ENCODE measurements around the gene ADGRF3.
A peak's percentile ranks its signal among the peaks of the same experiment; 100 is the strongest.
"Not testable (repeated sequence)": the region's sequence is repeated elsewhere in the genome, so short reads cannot be mapped to it uniquely, and the experiment has no call there.

ADGRF3 gene

DNA sequence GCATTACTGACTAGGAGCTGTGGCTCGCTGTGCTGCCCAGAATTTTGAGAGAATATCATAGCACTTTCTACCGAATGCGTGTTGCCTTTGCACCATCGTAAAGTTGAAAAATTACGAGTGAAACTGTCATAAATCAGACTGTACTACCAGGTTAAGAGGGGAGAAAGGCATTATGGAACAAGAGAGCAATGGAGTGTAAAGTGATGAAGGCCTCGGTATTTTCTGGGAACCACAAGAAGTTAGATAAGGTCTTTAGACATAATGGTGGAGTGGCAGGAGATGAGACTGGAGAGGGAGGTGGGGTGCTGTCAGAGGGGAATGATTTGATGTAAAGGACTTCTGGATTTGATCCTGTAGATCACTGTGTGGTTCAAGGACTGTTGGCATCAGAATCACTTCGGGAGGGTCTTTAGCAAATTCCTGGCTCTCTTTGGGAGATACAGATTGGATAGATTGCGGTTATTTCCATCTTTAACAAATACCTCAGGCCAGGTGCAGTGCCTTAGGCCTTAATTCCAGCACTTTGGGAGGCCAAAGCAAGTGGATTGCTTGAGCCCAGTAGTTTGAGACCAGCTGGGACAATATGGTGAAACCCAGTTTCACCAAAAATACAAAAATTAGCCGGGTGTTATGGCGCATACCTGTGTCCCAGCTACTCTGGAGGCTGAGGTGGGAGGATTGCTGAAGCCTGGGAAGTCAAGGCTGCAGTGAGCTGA lies 4.9 kb upstream of the ADGRF3 start:
- DNase-seq: no peak

DNA sequence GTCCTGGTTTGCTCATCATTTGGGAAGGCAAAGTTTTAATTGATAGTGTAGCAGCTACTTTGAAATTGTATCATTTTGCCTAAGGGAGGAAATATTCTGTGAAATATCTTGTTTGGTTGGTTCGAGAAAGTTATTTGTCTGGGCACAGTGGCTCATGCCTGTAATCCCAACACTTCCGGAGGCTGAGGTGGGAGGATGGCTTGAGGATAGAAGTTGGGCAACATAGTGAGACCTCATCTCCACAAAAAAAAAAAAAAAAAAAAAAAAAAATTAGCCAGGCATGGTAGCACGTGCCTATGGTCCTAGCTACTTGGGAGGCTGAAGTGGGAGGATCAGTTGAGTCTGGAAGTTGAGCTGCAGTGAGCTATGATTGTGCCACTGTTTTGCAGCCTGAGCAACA lies 3.1 kb upstream of the ADGRF3 start:
- no peak for DNase-seq

DNA sequence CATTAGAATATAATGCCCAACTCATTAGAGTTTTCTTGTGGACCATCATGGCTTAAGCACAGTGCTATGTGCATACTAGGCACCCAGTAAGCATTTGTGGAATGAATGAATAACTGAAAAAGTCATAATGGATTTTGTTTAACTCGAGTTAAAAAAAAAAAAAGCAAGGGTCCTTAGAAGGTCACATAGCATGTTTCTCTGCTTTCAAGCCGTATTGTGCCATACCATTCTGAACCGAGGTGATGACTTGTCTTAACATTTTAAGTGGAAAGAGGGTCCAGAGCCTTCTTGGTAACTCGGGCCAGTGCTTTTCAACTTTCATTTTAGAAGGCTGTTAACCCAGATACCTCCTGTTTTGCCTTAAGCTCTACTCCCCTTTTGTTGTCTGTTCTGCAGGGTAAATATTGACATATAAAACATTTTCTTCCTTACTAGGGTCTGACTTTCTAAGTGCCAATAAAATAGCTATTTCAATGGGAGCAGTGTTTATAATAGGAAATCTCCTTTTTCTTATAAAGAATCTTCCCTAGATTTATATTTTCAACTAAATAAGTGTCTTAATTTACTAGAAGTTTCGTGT lies 787 bp upstream of the ADGRF3 start:
- no peak for DNase-seq

DNA sequence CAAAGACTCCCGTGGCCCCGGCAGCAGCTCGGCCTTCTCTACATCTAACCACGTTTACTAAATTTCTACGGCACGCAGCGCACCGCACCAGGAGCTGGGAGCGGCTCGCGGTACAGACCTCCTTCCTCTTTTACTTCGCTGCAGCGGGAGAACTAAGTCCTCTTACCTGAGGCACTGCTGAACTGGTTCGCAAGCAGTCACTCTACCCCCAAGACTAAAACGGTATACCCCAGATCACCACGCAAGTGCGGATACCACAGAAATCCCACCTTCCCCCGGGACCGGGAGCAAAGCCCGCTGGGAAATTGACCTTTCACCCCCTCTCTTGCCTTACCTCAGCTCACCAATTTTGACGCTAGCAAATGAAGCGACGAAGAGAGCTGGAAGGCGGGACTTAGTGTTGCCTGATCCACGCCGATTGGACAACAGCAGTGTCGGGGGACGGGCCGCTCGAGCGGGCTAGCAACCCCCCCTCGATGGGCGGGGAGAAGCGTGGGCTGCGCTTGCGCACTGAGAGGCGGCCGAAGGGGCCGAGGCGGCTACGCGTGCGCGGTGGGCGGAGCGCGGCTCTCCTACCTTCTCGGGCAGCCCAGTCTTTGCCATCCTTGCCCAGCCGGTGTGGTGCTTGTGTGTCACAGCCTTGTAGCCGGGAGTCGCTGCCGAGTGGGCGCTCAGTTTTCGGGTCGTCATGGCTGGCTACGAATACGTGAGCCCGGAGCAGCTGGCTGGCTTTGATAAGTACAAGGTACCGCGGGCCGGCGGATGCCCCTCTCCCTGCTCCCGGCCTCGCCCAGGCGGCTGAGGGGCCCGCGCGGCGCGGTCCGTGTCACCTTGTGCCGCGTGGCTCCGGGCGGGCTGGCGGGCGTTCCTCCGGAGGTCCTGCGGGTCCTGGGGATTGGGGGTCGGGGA lies 790 bp downstream of the ADGRF3 start, which contains the start of gene SELENOI:
Gene SELENOI, plus strand, starts transcription at position 599 of the 909 bp plus-strand sequence. Its CDS starts 90 bp downstream, at position 689.
- peak; percentile 100 for DNase-seq

DNA sequence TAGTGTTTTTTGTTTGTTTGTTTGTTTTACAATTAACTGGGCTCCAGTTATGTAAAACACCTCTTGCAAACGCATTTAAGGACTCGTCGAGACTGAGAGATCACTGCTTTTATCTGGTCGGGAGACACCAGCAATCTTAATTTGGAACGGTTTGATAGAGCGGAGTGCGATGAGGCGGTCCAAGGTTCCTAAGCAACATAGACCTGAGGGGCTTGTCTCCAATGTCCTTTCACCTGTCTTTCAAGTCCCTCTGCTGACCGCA lies 1.4 kb downstream of the ADGRF3 start:
- no peak for DNase-seq

DNA sequence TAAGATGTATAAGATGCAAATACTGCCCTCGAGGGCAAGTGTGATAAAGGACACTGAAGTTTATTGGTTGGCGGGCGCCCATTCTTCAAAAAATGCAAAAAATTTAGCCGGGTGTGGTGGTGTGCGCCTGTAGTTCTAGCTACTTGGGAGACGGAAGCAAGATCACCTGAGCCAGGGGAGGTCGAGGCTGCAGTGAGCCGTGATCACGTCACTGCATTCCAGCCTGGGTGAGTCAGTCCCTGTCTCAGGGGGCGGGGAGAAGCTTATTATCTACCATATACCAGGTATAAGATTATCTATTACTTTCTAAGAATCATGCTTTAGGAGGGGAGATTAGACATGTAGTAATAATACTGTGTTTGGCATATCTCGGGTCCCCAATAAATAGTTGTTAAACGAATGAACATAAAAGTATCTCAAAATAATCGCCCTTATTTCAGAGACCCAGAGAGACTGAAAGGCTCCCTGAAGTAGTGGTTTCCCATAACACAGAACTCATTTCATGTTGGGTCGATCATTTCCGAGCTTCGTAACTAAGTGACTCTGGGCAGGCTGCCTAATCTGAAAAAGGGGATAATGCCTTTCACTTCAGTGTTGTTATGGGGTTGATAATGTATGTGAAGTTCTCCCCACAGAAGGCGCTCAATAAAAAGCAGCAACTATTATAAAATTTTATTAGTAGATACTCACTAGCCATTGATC lies 1.9 kb downstream of the ADGRF3 start:
- no peak for DNase-seq

DNA sequence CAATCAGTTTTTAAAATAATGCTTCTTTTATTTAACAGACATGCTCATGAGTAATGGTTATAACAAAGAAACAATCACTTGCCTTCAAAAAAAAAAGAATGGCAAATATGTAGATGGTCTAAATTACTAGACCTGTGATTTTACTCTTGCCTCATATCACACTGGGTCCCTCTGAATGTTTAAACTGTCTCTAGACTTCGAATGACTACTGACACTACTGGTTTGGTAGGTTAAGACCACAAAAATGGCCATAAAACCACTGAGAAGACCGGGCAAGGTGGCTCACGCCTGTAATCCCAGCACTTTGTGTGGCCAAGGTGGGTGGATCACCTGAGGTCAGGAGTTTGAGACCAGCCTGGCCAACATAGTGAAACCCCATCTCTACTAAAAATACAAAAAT lies 5.8 kb downstream of the ADGRF3 start:
- DNase-seq: no peak

DNA sequence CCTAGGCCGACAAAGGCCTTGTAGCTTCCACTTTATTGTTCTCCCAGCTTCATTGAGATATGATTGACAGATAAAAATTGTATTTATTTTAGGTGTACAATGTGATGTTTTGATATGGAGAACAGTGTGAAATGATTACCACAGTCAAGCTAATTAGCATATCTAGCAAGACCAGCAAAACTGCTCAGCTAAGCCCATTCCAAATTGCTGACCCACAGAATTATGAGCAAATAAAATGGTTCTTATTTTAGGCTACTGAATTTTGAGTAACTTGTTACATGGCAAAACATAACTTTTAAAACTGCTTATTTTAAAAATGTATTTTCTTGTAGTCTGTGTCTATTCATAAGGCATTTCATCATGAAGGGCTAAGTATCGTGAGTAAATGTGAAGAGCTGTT lies 9.3 kb downstream of the ADGRF3 start:
- no peak for DNase-seq

DNA sequence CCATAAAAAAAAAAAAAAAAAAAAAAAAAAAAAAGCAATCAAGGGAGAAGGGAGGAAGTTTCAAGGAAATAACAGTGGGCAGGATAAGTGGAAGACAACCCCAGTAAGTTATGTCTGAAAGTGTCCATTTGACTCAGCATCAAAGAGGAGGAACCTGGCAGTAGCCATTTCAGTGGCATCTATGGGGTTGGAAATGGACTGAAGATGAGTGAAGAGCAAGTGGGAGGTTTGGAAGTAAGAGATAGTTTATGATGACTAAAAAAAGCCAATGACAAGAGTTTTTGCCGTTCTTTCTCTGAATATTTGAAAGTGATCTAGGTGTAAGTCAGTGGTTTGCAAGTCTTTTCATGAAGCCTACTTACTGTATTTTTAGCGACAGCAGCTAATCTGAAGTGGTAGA lies 9.9 kb downstream of the ADGRF3 start:
- no peak for DNase-seq

DNA sequence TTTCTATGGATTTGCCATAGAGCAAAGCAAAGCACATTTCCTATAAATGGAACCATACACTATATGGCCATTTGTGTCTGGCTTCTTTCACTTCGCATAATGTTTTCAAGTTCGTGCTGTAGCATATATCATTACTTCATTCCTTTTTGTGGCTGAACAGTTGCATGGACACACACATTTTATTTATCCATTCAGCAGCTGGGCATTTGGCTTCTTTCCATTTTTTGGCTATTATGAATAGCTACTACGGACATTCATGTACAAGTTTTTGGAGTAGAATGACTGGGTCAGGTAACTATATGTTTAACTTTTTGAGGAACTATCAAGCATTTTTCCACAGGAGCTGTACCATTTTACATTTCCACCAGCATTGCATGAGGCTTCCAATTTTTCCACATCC lies 11.4 kb downstream of the ADGRF3 start:
- DNase-seq: no peak

DNA sequence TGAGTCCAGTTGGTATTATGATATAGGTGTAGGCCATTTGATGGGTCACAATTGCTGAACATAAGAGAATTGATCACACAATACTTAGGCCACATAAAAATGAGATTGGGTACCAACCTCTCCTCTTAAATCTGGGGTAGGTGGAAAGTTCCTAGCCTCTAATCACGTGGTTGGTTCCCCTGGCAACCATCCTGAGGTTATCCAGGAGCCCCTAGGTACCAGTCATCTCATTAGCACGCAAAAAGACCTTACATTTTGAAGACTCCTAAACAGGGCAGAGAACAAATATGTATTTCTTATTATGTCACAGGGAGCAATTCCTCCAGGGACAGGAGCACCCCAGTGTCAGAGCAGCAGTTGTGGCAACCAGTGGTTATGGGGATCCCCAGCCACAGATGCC lies 13.3 kb downstream of the ADGRF3 start:
- no peak for DNase-seq

DNA sequence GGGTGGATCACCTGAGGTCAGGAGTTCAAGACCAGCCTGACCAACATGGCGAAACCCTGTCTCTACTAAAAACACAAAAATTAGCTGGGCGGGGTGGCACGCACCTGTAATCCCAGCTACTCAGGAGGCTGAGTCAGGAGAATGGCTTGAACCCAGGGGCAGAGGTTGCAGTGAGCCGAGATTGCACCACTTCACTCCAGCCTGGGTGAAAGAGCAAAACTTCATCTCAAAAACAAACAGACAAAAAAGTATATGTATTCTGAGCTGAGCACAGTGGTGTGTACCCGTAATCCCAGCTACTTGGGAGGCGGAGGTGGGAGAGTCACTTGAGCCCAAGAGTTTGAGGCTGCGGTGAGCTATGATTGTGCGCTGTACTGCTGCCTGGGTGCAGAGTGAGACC lies 15.3 kb downstream of the ADGRF3 start:
- DNase-seq: not testable (repeated sequence)

DNA sequence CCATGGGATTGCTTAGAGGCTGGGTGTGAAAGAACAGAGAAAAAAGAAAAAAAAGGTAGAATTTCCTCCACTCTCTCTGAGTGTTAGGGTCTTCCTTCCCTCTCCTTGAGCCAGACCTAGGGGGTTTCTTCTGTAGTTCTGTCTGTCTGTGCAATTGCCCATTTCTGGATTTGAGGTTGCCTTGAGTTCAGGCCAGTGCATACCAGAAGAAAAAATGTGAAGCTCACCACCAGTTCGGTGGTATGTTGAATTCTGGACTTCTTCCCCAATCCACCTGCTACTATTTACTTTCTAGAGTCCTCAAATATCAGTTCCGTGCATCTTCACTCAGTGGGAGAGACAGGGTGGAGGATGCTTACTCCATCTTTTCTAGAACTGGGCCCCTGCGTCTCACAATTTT lies 16.0 kb downstream of the ADGRF3 start:
- DNase-seq: no peak

DNA sequence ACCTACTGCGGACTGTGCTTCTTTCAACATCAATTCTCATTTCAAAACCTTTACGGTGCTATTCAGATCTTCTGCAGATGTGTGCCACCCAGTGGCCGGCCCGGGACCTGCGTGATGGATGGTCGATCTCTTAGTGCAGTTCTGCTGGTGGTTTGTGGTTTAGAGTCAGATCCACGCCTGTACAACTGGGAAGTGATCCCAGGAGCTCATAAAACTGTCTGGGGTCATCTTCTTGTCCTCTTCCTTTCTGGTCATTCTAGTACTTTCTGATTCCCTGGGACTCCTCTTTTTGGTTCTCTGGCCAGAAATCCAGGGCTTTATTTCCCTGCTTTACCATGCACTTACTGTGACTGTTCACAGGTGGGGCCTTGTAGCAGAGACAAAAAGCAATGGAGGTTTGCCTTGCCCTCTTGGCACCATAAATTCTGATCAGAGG lies 16.5 kb downstream of the ADGRF3 start:
- peak; percentile 72 for DNase-seq

DNA sequence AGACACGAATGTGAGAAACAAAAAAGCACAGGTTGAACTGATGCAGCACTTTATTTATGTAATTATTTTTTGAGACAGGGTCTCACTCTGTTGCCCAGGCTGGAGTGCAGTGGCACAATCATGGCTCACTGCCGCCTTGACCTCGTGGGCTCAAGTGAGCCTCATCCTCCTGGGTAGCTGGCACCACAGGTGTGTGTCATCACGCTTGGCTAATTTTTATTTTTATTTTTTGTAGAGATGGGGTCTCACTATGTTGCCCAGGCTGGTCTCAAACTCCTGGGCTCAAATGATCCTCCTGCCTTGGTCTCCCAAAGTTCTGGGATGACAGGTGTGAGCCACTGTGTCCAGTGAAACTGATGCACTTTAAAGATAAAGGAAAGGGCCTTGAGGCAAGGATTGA lies 17.5 kb downstream of the ADGRF3 start:
- DNase-seq: not testable (repeated sequence)

DNA sequence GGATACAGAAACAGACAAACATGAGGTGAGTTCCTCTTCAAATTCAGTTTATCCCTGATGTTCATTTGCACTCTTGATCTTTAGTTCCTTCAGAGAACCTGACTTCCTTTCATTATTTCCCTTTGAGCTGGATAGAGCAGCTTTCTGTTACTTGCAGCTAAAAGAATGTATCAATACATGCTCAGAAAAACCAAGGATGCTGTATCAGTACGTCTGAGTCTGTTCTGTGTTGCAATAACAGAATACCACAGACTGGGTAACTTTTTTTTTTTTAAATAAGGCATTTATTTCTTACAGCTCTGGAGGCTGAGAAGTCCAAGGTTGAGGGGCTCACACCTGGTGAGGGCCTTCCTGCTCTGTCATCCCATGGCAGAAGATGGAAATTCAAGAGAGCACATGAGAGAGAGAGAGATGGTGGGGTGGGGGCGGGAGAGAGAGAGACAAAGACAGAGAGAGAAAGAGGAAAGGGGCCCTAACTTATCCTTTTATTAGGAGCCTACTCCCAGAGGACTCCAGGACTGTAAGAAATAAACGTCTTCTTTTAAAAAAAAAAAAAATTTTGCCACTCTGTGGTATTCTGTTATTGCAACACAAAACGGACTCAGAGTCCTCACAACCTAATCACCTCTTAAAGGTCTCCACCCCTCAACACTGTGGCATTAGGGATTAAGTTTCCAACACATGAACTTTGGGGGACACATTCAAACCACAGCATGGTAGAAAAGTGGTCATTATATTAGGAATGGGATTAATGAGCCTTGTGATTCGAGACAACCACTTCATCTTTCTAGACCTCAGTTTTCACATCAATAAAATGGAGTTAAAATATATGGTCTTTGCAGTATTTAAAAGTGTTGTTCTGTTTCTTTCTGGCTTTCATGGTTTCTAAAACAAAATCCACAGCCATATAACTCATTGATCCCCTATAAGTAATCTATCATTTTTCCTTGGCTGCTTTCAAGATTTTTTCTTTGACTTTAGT lies 19.0 kb downstream of the ADGRF3 start:
- no peak for DNase-seq

DNA sequence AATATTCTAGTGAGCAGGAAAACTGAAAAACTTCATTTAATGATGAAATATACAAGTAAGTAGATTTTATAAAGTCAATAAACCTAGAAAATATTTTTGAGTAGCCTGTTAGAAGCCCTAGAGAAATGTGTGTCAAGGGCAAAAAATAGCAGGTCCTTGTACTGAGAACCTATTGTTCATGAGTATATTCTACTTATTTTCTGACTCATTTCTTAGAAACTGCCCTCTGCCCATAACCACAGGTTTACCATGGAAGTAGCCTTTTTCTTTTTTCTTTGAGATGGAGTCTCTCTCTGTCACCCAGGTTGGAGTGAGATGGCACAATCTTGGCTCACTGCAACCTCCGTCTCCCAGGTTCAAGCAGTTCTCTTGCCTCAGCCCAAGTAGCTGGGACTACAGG lies 20.1 kb downstream of the ADGRF3 start:
- DNase-seq: no peak

DNA sequence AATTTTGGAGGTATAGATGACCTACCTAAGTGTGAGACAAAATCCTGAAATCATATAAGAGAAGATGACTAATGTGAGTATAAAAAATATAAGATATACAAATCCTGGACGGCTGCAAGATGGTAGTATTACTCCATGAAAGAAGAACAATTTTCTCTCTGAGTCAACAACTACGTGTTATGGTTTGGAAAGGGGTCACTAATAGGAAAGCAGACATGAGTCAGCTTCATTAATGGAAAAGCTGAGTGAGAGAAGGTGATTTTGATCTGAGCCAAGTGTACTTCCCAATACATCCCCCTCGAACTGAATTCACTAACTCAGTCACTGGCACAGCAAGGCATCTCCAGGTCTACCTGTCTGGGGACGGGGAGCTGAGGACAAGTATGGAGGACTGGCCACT lies 20.7 kb downstream of the ADGRF3 start:
- no peak for DNase-seq

DNA sequence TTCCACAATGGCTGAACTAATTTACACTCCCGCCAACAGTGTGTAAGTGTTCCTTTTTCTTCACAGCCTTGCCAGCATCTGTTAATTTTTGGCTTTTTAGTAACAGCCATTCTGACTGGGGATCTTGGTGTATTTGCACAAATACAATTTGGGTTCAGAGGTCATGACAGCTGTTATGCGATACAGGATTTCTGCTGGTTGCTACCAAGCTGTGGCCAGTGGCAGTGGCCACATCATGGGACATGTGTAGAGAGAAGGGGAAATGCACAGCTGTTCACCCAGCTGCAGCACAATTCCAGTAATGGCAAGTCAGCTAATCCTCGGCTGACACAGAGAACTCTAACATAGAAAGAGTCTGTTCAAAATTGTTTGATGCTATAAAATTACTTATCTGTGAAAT lies 21.7 kb downstream of the ADGRF3 start:
- no peak for DNase-seq

DNA sequence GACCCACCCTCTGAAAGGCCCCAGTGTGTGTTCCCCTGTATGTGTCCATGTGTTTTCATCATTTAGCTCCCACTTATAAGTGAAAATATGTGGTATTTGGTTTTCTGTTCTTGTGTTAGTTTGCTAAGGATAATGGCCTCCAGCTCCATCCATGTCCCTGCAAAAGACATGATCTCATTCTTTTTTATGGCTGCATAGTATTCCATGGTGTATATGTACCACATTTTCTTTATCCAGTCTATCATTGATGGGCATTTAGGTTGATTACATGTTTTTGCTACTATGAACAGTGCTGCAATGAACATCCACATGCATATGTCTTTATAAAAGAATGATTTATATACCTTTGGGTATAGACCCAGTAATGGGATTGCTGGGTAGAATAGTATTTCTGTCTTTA lies 22.1 kb downstream of the ADGRF3 start:
- DNase-seq: not testable (repeated sequence)

DNA sequence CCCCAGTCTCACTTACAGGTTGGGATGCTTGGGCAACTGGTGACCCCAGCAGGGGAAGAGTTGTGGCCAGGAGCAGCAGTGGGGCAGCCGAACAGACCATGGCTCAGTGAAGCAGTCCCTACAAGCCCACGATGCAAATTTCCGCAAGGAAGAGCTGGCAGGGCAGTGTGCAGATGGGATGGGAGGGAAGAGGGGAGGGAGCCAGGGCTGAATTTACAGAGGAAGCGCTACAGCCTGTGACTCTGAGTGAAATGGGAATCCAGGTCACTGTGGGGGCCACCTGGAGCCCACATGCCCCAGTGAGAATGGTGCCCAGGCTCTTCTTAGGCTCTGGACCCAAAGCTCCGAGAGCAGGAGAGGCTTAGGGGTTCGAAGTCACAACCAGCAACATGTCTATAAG lies 27.6 kb downstream of the ADGRF3 start:
- DNase-seq: no peak

All from activated CD4-positive, alpha-beta T cell treated with anti-CD3 and anti-CD28 coated beads for 1 hour (primary cell).